ENCODE measurements around the gene GABPB1. TPM values are rescaled to one million over a fixed set of nuclear protein-coding genes. Genes with fewer than 3 reads are reported as not detected.

GABPB1 gene
- polyA plus RNA-seq, 3 donors: 12.9 to 15.1 (median 14.9) TPM

GRCh38 chr15:50328116-50328515 lies 26.9 kb downstream of the GABPB1 start:
- H3K27me3 Mint-ChIP-seq (ENCODE audit: low read depth in 3 of 3): peaks cover 0 to 3% (median 0%) of the 10 kb centered on the region in 3 donors
- H3K27ac Mint-ChIP-seq: no peak overlapping the region

DNA sequence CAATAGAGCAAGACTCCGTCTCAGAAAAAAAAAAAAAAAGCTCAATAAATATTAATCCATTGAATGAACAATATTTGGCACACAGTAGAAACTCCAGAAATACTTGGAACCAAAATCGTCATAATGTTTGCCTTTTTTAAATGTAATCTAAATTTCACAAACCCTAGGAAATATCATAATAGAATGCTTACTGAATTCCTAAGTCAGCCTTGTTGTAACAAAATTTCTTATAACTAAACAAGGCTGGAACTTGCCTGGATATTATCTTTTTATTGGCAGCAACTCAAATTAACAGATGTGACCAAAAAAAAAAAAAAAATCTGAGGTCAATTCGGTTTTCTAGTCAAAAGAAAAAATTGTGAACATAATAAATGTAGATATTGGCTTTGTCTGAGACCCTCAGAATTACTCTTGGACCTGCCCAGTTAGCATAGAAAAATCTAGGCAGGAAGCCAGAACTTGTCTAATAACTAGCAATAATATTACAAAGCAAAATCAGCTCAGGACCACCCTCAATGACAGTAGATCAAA lies 33.3 kb downstream of the GABPB1 start:
- Mint-ChIP-seq H3K36me3 (peaks cover 5 to 6% of the 10 kb centered on the region in 2 donors), H3K27me3 (ENCODE audit: low read depth in 3 of 3) (peaks cover 0 to 5% (median 0%) of the 10 kb centered on the region in 3 donors), H3K27ac (no peak overlapping the region), H3K4me3 (no peak overlapping the region), H3K9me3 (peaks cover 0 to 2% (median 0%) of the 10 kb centered on the region in 7 donors), H3K4me1 (peaks cover 7% of the 10 kb centered on the region)
- H2AFZ ChIP-seq (ENCODE audit: insufficient read depth, low read depth, low read length, poor library complexity, severe bottlenecking): no peak overlapping the region
- no peaks in the 10 kb centered on the region for H3K27me3 ChIP-seq (ENCODE audit: control insufficient read depth in 2 of 2, insufficient read depth in 2 of 2, low read length in 2 of 2)
- no peak for TF ChIP-seq CTCF (IDR thresholded peaks at IDR 0.05)
- DNase-seq: no peak
- H3K9me3 ChIP-seq (replicated peaks in 1 of 2; ENCODE audit: control insufficient read depth in 1 of 2, insufficient read depth in 1 of 2, low read length in 2 of 2): no peaks in the 10 kb centered on the region
- no peaks in the 10 kb centered on the region for H3K4me1 ChIP-seq (ENCODE audit: control insufficient read depth in 1 of 2, insufficient read depth in 2 of 2, low read length in 2 of 2)
- no peak overlapping the region for H3K4me3 ChIP-seq (replicated peaks in 1 of 3; ENCODE audit: low read depth in 2 of 3, low read length in 3 of 3)
- no peak overlapping the region for H3K4me2 ChIP-seq (replicated peaks; ENCODE audit: extremely low read depth, low read length, poor library complexity, severe bottlenecking)
- intact Hi-C loops (cut with micrococcal nuclease): no loop called here
- H4K20me1 ChIP-seq (ENCODE audit: insufficient read depth, low read length): no peaks in the 10 kb centered on the region
- peaks cover 17% of the 10 kb centered on the region for H3K79me2 ChIP-seq (ENCODE audit: insufficient read depth, low read length)
- no peak overlapping the region for H3K9ac ChIP-seq (ENCODE audit: insufficient read depth, low read length, poor library complexity, severe bottlenecking)
- no peak overlapping the region for H3K27ac ChIP-seq (ENCODE audit: low read depth in 1 of 2, low read length in 2 of 2)
- peaks cover 0 to 3% of the 10 kb centered on the region in 2 donors for H3K36me3 ChIP-seq (replicated peaks in 1 of 2; ENCODE audit: control insufficient read depth in 1 of 2, insufficient read depth in 2 of 2, low read length in 2 of 2)
- no CpG with 5 or more reads among the region's 3 CpGs for WGBS (ENCODE audit: insufficient coverage)

More at GRCh38 chr15:50328116-50328515, 26.9 kb downstream of the GABPB1 start:
- peaks cover 0 to 12% of the 10 kb centered on the region in 2 donors for H3K36me3 ChIP-seq (replicated peaks in 1 of 2; ENCODE audit: control insufficient read depth in 1 of 2, insufficient read depth in 2 of 2, low read length in 2 of 2)
- no peak overlapping the region for H3K4me2 ChIP-seq (replicated peaks; ENCODE audit: extremely low read depth, low read length, poor library complexity, severe bottlenecking)
- DNase-seq: no peak
- Mint-ChIP-seq H3K4me3 (no peak overlapping the region), H3K36me3 (peaks cover 7 to 10% of the 10 kb centered on the region in 2 donors), H3K9me3 (no peaks in the 10 kb centered on the region), H3K4me1 (no peaks in the 10 kb centered on the region)
- H3K27me3 ChIP-seq (ENCODE audit: control insufficient read depth in 2 of 2, insufficient read depth in 2 of 2, low read length in 2 of 2): no peaks in the 10 kb centered on the region
- no CpG with 5 or more reads among the region's 3 CpGs for WGBS (ENCODE audit: insufficient coverage)
- peaks cover 21% of the 10 kb centered on the region for H3K79me2 ChIP-seq (ENCODE audit: insufficient read depth, low read length)
- no peaks in the 10 kb centered on the region for H4K20me1 ChIP-seq (ENCODE audit: insufficient read depth, low read length)
- no peaks in the 10 kb centered on the region for H3K9me3 ChIP-seq (replicated peaks in 1 of 2; ENCODE audit: control insufficient read depth in 1 of 2, insufficient read depth in 1 of 2, low read length in 2 of 2)
- no peak overlapping the region for H3K9ac ChIP-seq (ENCODE audit: insufficient read depth, low read length, poor library complexity, severe bottlenecking)
- no peaks in the 10 kb centered on the region for H3K4me1 ChIP-seq (ENCODE audit: control insufficient read depth in 1 of 2, insufficient read depth in 2 of 2, low read length in 2 of 2)
- no peak overlapping the region for H3K4me3 ChIP-seq (replicated peaks in 1 of 3; ENCODE audit: low read depth in 2 of 3, low read length in 3 of 3)
- intact Hi-C loops (cut with micrococcal nuclease): no loop called here
- H2AFZ ChIP-seq (ENCODE audit: insufficient read depth, low read depth, low read length, poor library complexity, severe bottlenecking): no peak overlapping the region
- H3K27ac ChIP-seq (ENCODE audit: low read depth in 1 of 2, low read length in 2 of 2): no peak overlapping the region
- no peak for TF ChIP-seq CTCF (IDR thresholded peaks at IDR 0.05)
